Colon (tissue), 2 donors: Measurements from ENCODE around the gene CNPY1.

Experiments used
- FAIRE-seq: peaks from 2 replicates; lab custom pipeline; 2012; peaks lifted over from hg19 to GRCh38; lab: Jason Lieb, UNC
- donor health status: control.
- donor health status: control.

Gene CNPY1

DNA sequence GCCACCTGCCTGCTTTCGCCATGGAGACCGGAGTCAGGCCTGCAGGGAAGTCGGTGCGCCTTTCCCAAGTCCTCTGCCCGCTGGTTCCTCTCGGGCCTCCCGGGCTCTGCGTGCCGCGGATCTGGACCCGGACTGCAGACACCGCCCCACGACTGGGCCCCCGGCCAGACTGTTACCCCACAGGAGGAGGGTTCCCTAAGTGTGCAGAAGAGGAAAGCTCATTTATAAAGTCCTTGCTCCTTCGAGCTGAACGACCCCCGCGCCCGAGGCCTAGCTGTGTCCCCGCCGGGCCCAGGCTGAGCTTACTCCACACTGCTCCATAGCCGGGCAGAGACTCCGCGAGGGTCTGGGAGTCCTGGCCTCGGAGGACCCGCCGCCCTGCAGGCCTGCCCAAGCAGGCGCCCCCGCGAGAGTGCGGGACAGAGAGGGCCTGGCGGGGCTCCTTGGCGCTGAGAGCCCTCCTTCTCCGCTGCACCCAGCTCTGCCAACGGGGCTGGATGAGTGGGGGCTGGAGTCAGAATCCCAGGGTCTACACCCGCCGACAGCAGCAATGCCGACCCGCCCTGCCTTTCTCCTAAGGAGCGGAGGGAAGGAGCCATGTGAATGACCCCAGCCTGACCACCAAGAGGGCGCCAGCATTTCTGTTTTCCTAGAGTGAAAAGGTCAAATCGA lies 80.1 kb downstream of the CNPY1 start:
- no peak for FAIRE-seq

DNA sequence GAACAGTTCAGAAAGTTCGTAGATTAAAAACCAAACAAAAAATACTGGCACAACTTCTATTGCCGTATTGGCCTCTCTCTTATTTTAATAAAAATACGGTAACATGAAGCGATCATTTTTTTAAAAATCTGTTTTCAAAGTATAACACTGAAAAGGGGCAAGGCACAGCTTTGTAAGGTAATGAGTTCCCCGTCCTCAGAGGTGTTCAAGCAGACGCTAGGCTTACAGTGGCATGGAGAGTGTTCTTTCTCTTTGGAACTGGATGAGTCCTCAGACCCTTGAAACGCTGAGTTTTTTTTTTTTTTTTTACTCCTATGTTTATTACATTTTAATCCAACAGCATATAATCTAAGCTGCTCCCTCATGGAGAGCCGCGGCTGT lies 80.6 kb downstream of the CNPY1 start:
- FAIRE-seq, result no peak

DNA sequence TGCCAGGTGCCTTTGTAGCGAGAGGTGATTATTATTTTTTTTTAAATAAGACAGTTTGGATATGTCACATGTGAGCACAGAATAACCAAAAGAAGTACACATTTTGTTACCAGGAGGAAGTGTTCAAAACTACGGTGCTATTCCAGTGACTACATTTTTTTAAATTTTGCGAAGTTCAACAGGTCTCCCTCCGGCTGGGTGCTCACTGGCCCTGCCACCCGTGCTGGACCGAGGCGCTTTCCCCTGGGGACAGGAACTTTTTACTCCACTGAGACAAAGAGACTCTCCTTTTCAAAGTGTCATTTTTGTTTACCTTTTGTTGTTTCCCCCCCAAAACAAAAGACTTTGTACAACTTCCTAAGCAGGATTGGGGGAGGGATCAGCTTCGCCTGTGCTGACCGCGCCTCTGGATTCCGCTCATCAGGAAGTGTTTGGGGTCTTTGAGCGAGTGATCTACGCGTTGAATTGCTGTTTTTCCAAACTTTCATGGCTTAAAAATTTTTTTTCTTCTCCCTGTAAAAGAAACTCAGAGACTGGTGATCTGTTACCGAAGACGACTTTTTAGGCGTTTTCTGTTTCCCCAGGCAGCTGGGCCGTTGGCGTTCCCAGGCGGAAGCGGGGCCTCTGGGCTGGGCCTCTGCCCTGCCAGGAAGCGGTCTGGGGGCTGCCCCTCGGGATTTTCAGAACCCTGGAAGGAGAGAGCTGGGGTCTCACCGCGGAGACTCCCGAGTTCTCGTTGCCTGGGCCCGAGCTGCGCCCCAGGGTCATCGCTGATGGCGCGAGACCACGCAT lies 81.2 kb downstream of the CNPY1 start:
- FAIRE-seq, result no peak

DNA sequence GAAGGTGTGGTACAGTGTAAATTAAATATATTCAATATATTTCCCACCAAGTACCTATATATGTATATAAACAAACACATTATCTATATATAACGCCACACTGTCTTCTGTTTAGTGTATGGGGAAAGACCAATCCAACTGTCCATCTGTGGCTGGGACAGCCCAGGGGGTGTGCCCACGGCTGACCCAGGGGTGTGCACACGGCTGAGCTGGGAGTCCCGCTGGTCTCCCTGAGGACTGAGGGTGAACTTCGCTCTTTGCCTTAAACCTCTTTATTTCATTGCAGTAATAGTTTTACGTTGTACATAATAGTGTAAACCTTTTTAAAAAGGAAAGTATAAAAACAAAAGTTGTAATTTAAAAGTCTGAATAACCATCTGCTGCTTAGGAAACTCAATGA lies 82.2 kb downstream of the CNPY1 start:
- no peak for FAIRE-seq

DNA sequence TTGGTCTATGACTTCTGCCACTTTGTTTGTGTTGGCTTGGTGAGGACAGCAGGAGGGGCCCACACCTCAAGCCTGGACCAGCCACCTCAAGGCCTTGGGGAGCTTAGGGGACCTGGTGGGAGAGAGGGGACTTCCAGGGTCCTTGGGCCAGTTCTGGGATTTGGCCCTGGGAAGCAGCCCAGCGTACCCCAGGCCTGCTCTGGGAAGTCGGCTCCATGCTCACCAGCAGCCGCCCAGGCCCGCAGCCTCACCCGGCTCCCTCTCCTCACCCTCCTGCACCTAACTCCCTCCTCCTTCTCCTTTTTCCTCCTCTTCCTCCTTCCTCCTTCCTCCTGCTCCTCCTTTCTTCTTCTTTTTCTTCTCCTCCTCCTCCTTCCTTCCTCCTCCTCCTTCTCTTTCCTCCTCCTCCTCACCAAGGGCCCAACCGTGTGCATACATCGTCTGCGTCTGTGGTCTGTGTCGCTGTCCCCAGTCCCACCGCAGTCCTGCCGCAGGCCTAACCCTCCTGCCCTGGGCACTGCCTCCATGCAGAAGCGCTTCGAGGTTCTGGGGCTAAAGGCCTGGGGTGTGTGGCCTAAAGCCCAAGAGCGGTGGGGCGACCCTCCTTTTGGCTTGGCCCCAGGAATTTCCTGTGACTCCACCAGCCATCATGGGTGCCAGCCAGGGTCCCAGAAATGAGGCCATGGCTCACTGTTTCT lies 83.1 kb downstream of the CNPY1 start:
- FAIRE-seq, result no peak

DNA sequence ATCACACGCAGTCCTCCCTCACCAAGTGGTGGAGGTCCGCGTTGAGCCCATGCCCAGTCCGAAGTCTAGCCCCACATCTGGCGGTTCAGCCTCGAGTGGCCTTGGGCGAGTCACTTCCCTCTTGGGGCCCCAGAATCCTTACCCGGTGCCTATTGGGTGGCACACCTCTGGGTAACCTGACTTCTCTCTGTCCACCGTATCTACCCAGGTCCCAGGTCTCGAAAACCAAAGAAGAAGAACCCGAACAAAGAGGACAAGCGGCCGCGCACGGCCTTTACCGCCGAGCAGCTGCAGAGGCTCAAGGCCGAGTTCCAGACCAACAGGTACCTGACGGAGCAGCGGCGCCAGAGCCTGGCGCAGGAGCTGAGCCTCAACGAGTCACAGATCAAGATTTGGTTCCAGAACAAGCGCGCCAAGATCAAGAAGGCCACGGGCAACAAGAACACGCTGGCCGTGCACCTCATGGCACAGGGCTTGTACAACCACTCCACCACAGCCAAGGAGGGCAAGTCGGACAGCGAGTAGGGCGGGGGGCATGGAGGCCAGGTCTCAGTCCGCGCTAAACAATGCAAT lies 84.1 kb downstream of the CNPY1 start:
- no peak for FAIRE-seq

DNA sequence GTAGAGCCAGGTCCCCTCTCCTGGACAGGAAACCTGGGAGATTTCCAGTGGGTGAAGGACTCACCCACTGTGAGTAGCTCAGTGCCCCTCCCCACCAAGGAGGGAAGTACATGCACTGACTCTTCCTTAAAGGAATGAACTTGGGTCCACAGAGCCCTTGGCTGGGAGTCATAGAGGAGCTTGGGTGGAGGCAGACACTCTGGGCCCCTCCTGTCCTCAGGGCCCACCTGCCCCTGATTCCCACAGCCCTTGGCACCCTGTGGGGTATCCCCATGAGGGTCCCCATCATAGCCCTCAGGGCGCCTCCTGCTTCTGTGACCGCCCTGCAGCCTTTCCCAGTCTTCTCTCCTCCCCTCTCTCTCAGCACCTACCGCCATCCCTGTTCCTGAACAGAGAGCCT lies 84.7 kb downstream of the CNPY1 start:
- FAIRE-seq, result no peak

DNA sequence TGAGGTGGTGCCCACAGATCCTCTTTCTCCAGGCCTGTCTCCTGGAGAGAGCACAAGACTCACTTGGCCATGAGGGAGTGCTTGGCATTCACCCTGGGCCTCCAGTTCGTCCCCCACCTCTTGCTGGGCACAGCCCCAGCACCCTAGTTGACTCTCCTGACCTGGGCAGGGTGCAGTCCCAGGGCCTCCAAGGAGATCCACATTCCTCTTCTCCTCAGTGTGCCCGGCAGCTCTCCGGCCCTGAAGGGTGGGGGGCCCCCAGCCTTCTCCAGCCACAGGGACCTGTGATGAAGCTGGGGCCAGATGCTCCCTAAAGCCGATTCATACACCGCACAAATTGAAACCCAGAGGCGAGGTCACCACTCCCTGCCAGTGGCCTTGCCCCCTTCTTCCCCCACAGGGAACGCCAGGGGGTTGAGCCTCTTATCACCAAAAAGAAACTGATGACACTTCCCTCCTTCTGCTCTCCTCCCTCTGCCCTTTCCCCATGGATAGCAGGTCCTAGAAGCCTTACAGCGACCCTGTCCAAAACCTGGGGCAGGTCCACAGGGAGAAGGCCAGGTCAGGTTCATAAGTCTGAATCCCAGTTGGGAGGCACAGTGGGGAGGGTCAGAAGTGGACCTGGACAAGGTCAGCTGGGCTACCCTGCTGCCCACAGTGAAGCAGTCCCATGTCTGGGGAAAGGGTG lies 85.3 kb downstream of the CNPY1 start:
- no peak for FAIRE-seq

DNA sequence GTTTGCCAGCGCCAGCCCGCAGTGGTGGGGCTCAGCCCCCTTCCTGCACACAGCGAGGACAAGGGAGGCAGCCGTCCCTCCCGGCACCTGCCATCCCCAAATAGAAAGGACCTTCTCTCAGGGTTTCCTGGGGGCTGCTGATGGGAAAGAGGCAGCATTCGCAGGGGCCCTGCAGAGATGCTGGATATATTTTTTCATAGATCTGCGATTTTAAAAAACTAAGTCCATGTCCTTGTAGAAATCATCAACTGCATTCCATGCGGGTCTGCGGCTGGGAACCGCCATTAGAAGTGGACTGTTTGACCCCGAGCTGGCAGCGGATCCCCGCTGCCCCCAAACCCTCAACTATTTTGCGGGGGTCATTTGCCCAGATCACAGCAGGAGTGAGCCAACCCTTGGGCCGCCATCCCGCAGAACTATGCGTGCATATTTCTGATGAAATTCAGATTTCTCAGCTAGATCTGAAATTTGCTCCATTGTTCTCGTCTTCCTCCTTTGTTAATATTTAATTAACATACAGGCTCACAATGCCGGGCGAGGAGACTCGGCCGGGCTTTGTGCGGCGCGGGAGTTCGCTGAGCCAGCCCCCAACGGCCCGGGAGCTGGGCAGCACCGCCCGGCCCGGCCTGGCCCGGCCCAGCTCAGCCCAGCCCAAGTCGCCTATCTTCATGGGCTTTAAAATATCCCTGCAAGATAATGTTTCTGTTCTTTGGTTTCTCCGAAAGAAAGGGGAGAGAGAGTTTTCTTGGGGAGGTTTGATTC lies 86.5 kb downstream of the CNPY1 start:
- no peak for FAIRE-seq

DNA sequence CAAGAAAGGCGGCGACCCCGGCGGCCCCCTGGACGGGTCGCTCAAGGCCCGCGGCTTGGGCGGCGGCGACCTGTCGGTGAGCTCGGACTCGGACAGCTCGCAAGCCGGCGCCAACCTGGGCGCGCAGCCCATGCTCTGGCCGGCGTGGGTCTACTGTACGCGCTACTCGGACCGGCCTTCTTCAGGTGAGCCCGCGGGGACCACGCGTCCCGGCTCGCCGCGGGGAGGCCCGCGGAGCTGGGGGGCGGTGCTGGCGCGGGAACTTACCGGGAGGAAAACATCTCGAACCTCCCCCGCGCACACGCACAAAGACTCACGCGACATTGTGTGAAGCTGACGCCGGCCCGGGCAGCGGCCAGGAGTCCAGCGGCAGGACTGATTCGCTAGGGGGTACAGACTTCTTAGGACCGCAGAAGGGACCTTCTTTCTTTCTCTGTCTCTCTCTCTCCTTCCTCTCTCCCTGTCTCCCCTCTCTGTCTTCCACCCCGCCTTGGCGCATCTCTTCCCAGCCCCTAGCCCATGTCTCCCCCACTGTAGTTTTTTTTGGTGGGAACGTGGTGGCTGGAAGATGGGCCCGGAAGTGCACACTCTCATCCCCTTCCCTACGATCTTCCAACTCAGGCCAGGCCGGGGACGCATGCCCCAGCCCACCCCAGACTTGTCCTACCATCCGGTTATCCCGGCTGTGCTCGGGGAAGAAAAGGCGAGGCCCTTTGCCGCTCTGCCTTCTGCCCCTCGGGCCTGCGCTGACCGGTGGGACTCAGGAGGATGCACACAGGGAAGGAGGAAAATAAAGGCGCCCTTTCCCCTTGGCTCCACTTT lies 87.3 kb downstream of the CNPY1 start:
- FAIRE-seq, result no peak

DNA sequence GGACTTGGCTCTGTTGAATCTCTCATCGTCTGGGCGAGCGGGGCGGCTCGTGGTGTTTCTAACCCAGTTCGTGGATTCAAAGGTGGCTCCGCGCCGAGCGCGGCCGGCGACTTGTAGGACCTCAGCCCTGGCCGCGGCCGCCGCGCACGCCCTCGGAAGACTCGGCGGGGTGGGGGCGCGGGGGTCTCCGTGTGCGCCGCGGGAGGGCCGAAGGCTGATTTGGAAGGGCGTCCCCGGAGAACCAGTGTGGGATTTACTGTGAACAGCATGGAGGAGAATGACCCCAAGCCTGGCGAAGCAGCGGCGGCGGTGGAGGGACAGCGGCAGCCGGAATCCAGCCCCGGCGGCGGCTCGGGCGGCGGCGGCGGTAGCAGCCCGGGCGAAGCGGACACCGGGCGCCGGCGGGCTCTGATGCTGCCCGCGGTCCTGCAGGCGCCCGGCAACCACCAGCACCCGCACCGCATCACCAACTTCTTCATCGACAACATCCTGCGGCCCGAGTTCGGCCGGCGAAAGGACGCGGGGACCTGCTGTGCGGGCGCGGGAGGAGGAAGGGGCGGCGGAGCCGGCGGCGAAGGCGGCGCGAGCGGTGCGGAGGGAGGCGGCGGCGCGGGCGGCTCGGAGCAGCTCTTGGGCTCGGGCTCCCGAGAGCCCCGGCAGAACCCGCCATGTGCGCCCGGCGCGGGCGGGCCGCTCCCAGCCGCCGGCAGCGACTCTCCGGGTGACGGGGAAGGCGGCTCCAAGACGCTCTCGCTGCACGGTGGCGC lies 88.1 kb downstream of the CNPY1 start, which contains the start of gene EN2:
Gene EN2, plus strand, starts transcription at position 19 of the 767 bp plus-strand sequence. Its CDS starts 249 bp downstream, at position 268.
- no peak for FAIRE-seq

DNA sequence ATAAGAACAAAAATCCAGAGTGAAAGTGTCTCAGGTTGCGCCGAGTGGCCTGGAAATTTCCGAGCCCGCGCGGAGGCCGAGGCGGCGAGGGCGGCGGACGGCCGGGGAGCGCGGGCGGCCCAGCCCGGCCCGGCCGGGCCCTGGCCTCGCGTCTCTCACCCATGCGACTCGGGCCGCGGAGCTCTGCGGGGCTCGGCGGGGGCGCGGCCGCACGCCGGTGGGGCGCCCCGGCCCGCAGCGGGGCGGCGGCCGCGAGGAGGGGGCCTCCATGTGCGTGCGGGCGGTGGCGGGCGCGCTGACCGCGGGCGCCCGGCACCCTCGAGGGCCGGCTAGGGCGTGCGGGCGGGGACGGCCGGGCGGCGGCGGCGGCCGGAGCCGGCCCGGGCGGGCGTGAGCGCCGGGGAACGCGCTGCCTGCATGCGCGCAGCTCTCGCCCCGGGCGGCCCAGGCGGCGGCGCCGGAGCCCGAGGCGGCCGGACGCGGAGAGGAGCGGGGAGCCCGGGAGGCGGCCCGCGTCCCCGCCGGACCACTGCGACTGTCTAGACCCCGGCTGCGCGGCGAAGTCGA lies 88.7 kb downstream of the CNPY1 start:
- FAIRE-seq, result no peak

DNA sequence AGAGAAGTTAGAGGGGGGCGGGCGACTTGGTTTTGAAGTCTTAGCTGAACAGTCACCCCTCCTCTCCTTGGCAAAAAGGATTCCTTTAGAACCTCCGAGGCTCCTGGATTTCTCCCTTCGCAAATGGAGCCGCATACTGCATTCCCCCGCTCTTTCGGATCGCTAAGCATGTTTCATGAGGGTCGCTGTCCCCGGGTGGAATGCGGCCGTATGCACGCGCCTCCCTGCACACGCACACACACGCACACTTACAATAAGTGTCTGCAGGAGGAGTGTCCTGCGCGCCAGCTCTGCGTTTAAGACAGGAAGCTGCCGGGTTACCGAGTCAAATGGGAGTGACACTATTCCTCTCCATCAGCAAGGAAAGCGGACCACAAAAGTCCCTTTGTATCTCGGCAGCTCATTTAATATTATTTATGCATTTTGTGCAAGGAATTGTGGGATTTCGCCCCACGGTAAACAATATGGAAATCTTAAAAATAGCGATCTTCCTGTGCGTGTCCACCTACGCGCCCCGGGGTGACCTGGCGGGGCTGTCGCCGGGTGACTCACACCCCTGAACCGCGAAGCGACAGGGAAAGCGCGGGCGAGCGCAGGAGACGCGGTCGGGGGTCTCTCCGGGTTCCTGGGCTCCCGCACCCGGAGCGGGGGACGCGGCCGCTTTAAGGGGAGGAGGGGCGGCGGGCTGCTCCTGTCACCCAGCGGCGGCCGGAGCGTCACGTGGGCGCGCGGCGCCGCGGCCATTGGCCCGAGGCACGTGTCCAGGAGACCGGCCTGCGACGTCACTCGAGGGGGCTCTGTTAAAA lies 89.4 kb downstream of the CNPY1 start:
- no peak for FAIRE-seq

DNA sequence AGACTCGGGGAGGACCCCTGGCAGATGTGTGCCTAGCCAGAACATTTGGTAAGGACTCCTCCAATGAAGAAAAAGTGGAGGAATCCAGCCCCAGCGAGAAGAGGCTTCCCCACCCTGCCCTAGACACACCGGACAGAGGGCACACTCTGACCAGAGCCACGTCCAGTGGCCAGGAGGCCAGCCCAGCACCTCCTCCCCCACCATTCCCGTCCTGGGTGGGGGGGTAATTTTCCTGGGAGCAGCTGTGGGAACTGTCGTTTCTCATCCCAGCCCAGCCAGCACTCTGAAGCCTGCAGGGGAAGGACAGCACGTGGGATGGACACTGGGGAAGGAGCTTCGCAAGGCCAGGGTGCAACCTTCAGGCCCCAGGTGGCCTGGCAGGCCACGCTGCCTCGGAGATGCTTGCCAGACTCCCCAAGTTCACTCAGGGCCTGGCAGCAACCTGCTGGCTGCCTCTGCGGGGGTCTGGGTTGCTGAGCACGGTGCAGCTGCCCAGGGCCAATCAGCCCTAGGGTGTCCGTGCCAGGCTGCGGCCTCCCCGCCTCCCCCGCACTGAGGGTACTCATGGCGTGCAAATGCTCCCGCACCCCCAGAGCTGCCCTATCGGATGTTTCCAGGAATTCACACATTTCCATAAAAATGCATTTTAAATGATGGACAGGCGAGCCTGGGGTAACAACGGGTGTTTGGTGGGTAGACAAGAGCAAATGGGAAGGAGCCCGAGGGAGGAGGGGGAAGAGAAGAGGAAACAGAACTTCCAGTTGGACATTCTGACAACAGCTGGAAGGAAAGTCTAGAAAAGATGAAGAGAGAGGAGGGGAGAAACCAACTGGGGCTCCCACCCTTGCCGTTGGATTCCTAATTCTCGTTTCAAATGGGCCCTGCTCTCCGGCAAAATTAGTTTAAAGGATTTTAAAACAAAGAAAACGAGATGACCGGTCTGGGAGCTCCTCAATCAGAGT lies 90.3 kb downstream of the CNPY1 start:
- no peak for FAIRE-seq

DNA sequence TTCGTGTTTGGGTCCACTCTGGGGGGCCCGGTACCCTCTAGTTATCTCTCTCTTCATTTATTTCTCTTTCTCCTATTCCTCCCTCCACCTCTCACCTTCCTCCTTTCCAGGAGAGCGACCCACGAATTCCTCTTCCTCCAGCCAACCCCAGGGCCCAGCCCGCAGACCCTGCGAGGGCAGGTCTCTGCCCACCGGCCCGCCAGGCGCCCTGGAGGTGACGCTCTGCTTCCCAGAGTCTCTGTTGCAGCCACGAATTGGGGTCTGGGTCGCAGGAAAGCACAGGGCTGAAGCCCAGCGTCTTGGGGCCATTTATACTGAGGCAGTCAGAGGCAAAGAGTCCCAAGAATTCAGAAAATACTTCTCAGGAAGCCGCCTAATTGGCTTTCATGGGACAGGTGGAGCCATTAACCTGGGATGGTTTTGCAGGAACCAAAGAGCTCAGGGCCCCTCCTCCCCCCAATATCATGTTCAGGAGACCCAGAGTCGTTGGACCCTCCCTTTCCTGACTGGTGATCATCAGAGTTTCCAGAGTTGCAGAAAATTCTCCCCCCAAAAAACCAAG lies 91.1 kb downstream of the CNPY1 start:
- FAIRE-seq, result no peak

DNA sequence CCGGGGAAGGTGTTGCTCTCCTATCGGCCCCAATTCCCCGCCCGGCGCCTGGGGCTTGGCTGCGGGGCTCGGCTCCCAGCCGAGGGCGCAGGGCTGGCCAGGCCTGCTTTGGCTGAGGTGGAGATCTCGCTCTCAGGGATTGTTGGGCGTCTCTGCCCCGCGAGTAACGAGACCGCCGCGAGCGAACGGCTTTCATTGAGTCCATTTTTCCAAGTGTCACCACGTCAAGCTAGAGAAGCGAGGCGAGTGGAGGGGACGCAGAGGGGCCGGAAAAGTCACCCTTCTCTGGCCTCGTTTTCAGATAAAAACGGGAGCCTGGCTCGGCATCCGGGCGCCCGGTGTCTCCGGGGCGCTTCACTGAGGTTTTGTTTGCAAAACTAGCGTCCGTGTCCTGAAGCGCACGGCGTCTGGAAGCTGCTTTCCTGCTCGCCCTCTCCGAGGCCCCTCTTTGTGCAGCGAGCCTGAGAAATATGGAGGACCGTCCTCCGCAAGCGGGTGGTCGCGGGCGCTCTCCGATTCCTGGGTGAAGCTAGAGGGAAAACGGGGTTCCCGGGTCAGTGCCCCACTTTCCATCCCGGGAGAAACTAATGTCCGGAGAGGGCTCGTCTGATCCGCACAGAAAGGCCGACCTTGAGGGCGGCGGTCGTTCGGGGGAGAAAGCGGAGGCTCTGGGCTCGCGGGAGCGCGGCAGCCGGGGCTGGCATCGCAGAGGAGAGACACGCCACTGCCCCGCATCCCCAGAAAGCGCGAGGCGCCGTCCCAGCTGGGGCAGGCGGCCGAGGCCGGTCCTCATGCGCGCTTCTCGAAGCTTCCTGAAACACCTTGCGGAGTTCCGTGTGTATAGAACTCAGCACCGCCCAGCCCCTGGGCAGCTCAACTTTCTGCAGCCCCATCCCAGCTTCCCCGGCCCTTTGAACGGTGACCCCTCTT lies 91.9 kb downstream of the CNPY1 start:
- no peak for FAIRE-seq
